ENCODE data around the gene SSX4.
A peak's percentile ranks its signal among the peaks of the same experiment; 100 is the strongest.
"Not testable (repeated sequence)": the region's sequence is repeated elsewhere in the genome, so short reads cannot be mapped to it uniquely, and the experiment has no call there.

Gene SSX4, protein sequence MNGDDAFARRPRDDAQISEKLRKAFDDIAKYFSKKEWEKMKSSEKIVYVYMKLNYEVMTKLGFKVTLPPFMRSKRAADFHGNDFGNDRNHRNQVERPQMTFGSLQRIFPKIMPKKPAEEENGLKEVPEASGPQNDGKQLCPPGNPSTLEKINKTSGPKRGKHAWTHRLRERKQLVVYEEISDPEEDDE

GRCh38 chrX:48383239-48383638 is at the start of gene SSX4:
Gene SSX4, plus strand, starts transcription at chrX:48383539. Its CDS starts 515 bp downstream, at chrX:48384054.
- FAIRE-seq: not testable (repeated sequence)

- FAIRE-seq: not testable (repeated sequence)
Observed at GRCh38 chrX:48346059-48346458, 37.3 kb upstream of the SSX4 start.

DNA sequence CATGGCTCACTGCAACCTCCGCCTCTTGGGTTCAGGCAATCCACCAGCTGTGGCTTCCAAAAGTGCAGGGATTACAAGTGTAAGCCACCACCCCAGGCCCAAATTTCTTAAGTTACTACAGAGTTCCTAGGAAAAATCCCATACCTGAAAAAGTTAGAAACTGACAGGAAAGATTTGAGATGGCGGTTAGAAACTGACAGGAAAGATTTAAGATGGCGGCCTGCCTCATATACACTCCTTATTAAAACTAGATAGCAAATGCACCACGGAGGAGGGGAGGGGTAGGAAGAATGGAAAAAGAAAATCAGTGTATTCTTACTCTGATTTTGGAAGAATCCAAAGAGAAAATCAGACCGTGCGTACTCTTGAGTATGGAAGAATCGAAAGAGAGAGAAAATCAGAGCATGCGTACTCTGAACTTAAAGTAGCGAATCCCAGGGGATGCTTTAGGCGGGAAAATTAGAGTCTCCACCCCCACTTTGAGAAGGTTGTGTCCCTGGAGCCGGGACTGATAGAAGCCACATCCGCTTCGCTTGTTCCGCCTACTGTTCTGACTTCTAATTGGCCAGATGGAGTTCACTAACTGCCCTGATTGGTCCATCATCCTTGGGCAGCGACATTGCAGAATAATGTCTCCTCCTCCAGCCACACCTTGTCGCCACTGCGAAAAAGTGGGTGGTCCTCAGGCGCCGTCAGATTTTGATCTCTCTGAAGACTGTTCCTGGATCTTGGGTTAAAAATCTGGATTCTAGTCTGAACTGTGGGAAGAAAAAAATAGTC is 26.8 kb upstream of the SSX4 start, which contains the start of gene SSX3:
Gene SSX3 (minus strand): TSS at position 389 of the 780 bp plus-strand sequence. CDS start 1,454 bp downstream, outside the sequence.
- FAIRE-seq: not testable (repeated sequence)

- no peak for FAIRE-seq
Observed at GRCh38 chrX:48357681-48358080, 25.7 kb upstream of the SSX4 start.

GRCh38 chrX:48359281-48359680 is 24.1 kb upstream of the SSX4 start:
- FAIRE-seq: not testable (repeated sequence)

- FAIRE-seq: not testable (repeated sequence)
Observed at GRCh38 chrX:48367717-48368408, 15.5 kb upstream of the SSX4 start.

DNA sequence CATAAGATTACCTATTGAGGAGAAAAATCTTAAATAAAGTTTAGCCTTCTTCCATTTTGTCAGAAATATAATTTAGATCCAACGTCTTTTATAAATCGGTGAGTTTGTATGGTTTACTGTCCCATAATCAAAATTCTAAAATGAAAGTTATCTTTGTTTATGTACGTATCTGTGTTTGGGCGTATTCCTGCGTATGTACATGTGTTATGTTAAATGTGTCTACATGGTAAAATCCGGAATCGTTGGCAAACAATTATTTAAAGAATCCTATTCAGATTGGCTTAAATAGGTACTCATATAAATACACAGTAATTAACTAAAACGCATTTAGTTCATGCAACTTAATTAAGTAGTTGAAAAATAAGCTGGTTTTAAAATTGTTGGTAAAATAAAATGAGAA is 12.9 kb upstream of the SSX4 start:
- FAIRE-seq: peak; percentile 66

- not testable (repeated sequence) for FAIRE-seq
Observed at GRCh38 chrX:48396931-48397330, 13.6 kb downstream of the SSX4 start.

GRCh38 chrX:48397825-48398224 is 14.5 kb downstream of the SSX4 start:
- FAIRE-seq: not testable (repeated sequence)

- not testable (repeated sequence) for FAIRE-seq
Observed at GRCh38 chrX:48411860-48412259, 28.5 kb downstream of the SSX4 start, which contains the start of gene SSX4B. Gene SSX4B, minus strand, starts transcription at chrX:48411960. Its CDS starts 588 bp downstream, at chrX:48411372.

DNA sequence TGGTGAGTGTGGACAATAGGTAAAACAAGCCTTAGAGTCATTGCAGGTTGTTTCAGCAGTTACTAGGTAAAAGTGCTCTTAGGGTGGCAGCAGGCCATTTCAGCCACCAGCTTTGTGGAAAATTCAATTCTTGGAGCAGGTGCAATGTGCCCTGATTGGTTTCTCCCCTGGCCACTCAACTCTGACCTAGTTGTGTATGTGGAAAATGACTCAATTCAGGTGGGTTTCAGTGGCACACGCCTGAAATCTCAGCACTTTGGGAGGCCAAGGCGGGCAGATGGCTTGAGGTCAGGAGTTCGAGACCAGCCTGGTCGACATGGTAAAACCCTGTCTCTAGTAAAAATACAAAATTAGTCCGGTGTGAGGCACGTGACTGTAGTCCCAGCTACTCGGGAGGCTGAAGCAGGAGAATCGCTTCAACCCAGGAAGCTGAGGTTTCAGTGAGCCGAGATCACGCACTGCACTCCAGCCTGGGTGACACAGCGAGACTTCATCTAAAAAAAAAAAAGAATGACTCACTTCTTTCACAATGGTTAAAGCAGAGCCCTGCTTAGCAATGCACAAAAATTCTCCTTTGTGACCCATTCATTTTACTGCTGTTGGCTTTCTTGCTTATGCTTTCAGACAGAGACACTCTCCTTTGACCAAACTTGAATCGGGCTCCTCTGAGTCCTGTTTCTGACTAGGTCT is 43.8 kb downstream of the SSX4 start:
- FAIRE-seq: not testable (repeated sequence)

- FAIRE-seq: not testable (repeated sequence)
Observed at GRCh38 chrX:48429606-48430005, 46.3 kb downstream of the SSX4 start.

GRCh38 chrX:48430166-48430565 is 46.8 kb downstream of the SSX4 start:
- not testable (repeated sequence) for FAIRE-seq

- FAIRE-seq: not testable (repeated sequence)
Observed at GRCh38 chrX:48433713-48434112, 50.4 kb downstream of the SSX4 start.
